Measurements from ENCODE around the gene KIAA0319L. TPM values are rescaled to one million over a fixed set of nuclear protein-coding genes. Genes with fewer than 3 reads are reported as not detected.
A peak's percentile ranks its signal among the peaks of the same experiment; 100 is the strongest.

The KIAA0319L gene
- total and polyA plus RNA-seq, 2 donors from 2014 or later, result 30.3 to 73.0 TPM

DNA sequence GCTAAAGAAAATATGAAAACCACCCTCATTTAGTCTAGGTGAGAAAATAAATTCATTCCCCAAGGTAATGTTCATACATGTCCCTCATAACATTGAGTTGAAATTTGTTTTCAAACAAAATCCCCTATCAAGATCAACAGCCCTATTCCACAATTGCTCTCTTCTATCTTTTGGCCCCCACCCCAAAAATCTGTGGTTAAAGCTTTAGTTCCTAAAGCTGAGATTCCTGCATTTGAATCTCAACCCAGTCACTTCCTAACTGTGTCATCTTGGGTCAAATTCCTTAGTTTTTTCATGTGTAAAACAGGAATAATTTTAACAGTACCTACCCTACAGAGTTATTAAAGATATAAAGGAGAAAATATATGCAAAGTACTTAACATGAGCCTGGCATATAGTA is 22.0 kb downstream of the KIAA0319L start:
- H3K27me3 ChIP-seq (ENCODE audit: control insufficient read depth, insufficient read depth, low read length), result no peaks in the 10 kb centered on the region
- no peak for TF ChIP-seq CTCF (IDR thresholded peaks at IDR 0.05; ENCODE audit: borderline replicate concordance, extremely low read depth, insufficient read depth)
- H3K9ac ChIP-seq (ENCODE audit: low read length in 3 of 3), result peak overlapping the region in 1 of 3 donors; percentile 17
- no peak for FAIRE-seq
- H3K36me3 ChIP-seq (ENCODE audit: control insufficient read depth in 2 of 3, insufficient read depth in 3 of 3, low read length in 3 of 3), result peaks cover 0 to 4% (median 2%) of the 10 kb centered on the region in 3 donors
- intact Hi-C loops (cut with DNase I), result no loop called here
- H3K4me3 ChIP-seq (ENCODE audit: low read length in 3 of 3), result no peak overlapping the region
- no peaks in the 10 kb centered on the region for H3K9me3 ChIP-seq (ENCODE audit: control insufficient read depth in 2 of 3, insufficient read depth in 1 of 3, low read length in 3 of 3)
- peaks cover 0 to 19% (median 11%) of the 10 kb centered on the region in 3 donors for H3K4me1 ChIP-seq (ENCODE audit: control insufficient read depth in 2 of 3, insufficient read depth in 2 of 3, low read depth in 1 of 3, low read length in 3 of 3)
- H3K27ac ChIP-seq (ENCODE audit: low read depth in 2 of 2, low read length in 2 of 2), result no peak overlapping the region
- no peak for DNase-seq

GRCh38 chr1:35533586-35533985 is 23.6 kb downstream of the KIAA0319L start:
- Histone ChIP-seq H3K27ac (ENCODE audit: low read depth in 2 of 2, low read length in 2 of 2) (no peak overlapping the region), H3K9ac (ENCODE audit: low read length in 3 of 3) (no peak overlapping the region), H3K4me3 (ENCODE audit: low read length in 3 of 3) (no peak overlapping the region), H3K4me1 (ENCODE audit: control insufficient read depth in 2 of 3, insufficient read depth in 2 of 3, low read depth in 1 of 3, low read length in 3 of 3) (peaks cover 0 to 8% (median 5%) of the 10 kb centered on the region in 3 donors), H3K9me3 (ENCODE audit: control insufficient read depth in 2 of 3, insufficient read depth in 1 of 3, low read length in 3 of 3) (no peaks in the 10 kb centered on the region), H3K27me3 (ENCODE audit: control insufficient read depth, insufficient read depth, low read length) (no peaks in the 10 kb centered on the region), H3K36me3 (ENCODE audit: control insufficient read depth in 2 of 3, insufficient read depth in 3 of 3, low read length in 3 of 3) (peaks cover 0 to 4% (median 2%) of the 10 kb centered on the region in 3 donors)
- no peak for DNase-seq
- intact Hi-C loops (cut with DNase I), result no loop called here
- no peak for FAIRE-seq
- TF ChIP-seq CTCF (IDR thresholded peaks at IDR 0.05; ENCODE audit: borderline replicate concordance, extremely low read depth, insufficient read depth), result no peak

- DNase-seq (no peak), FAIRE-seq (no peak)
- H3K36me3 ChIP-seq (ENCODE audit: control insufficient read depth in 2 of 3, insufficient read depth in 3 of 3, low read length in 3 of 3), result peaks cover 0 to 4% (median 2%) of the 10 kb centered on the region in 3 donors
- no peak overlapping the region for H3K27ac ChIP-seq (ENCODE audit: low read depth in 2 of 2, low read length in 2 of 2)
- no peaks in the 10 kb centered on the region for H3K27me3 ChIP-seq (ENCODE audit: control insufficient read depth, insufficient read depth, low read length)
- H3K4me3 ChIP-seq (ENCODE audit: low read length in 3 of 3), result no peak overlapping the region
- H3K9ac ChIP-seq (ENCODE audit: low read length in 3 of 3), result no peak overlapping the region
- intact Hi-C loops (cut with DNase I), result no loop called here
- TF ChIP-seq CTCF (IDR thresholded peaks at IDR 0.05; ENCODE audit: borderline replicate concordance, extremely low read depth, insufficient read depth), result no peak
- peaks cover 0 to 8% (median 5%) of the 10 kb centered on the region in 3 donors for H3K4me1 ChIP-seq (ENCODE audit: control insufficient read depth in 2 of 3, insufficient read depth in 2 of 3, low read depth in 1 of 3, low read length in 3 of 3)
- no peaks in the 10 kb centered on the region for H3K9me3 ChIP-seq (ENCODE audit: control insufficient read depth in 2 of 3, insufficient read depth in 1 of 3, low read length in 3 of 3)
Observed at GRCh38 chr1:35532497-35533223, 24.5 kb downstream of the KIAA0319L start.

Data from kidney (tissue), 14 donors.